HG02885 (cell line): ENCODE data around the gene CRX.
"Not testable (repeated sequence)": the region's sequence is repeated elsewhere in the genome, so short reads cannot be mapped to it uniquely, and the experiment has no call there.

Source experiments
- ATAC-seq: cut with Tn5 transposase; IDR thresholded peaks from one replicate; pipeline ENCODE4 v1.9.1; 2021; ENCODE audit warnings: mild to moderate bottlenecking; ENCODE audit not compliant: unreplicated experiment, poor library complexity

The CRX gene

GRCh38 chr19:47803148-47803547 lies 18.6 kb upstream of the CRX start:
- ATAC-seq = not testable (repeated sequence)

GRCh38 chr19:47803671-47804070 lies 18.1 kb upstream of the CRX start:
- ATAC-seq = not testable (repeated sequence)

GRCh38 chr19:47804451-47804850 lies 17.3 kb upstream of the CRX start, which contains the start of gene TPRX1:
Gene TPRX1, minus strand, starts transcription at chr19:47804551. Its CDS starts 12 bp downstream, at chr19:47804539.
- ATAC-seq = not testable (repeated sequence)

- ATAC-seq = no peak
Measured at GRCh38 chr19:47805313-47805712, 16.4 kb upstream of the CRX start.

GRCh38 chr19:47806435-47806834 lies 15.3 kb upstream of the CRX start:
- ATAC-seq = no peak

GRCh38 chr19:47813304-47813994 lies 8.3 kb upstream of the CRX start:
- no peak for ATAC-seq

GRCh38 chr19:47813995-47814328 lies 7.8 kb upstream of the CRX start:
- no peak for ATAC-seq

- ATAC-seq = not testable (repeated sequence)
Measured at GRCh38 chr19:47816270-47816669, 5.5 kb upstream of the CRX start.

- ATAC-seq = not testable (repeated sequence)
Measured at GRCh38 chr19:47818221-47818620, 3.5 kb upstream of the CRX start.

GRCh38 chr19:47819858-47820257 lies 1.9 kb upstream of the CRX start:
- ATAC-seq = no peak

- ATAC-seq = no peak
Measured at GRCh38 chr19:47820410-47820809, 1.3 kb upstream of the CRX start.

GRCh38 chr19:47824396-47824795 lies 2.7 kb downstream of the CRX start:
- ATAC-seq = no peak

GRCh38 chr19:47826800-47827199 lies 5.1 kb downstream of the CRX start:
- no peak for ATAC-seq

GRCh38 chr19:47832723-47833122 lies 11.0 kb downstream of the CRX start:
- ATAC-seq = no peak

- ATAC-seq = no peak
Measured at GRCh38 chr19:47836038-47836437, 14.3 kb downstream of the CRX start.

- no peak for ATAC-seq
Measured at GRCh38 chr19:47839411-47839810, 17.7 kb downstream of the CRX start.

GRCh38 chr19:47839913-47840312 lies 18.2 kb downstream of the CRX start:
- ATAC-seq = no peak

GRCh38 chr19:47842941-47843340 lies 21.2 kb downstream of the CRX start:
- no peak for ATAC-seq

- no peak for ATAC-seq
Measured at GRCh38 chr19:47848425-47848822, 26.7 kb downstream of the CRX start.

GRCh38 chr19:47848823-47849473 lies 27.2 kb downstream of the CRX start:
- ATAC-seq = no peak

- no peak for ATAC-seq
Measured at GRCh38 chr19:47853003-47853402, 31.3 kb downstream of the CRX start.

- no peak for ATAC-seq
Measured at GRCh38 chr19:47854459-47854858, 32.7 kb downstream of the CRX start.
